Measurements from ENCODE around the gene MAPK8IP1. TPM values are rescaled to one million over a fixed set of nuclear protein-coding genes. Genes with fewer than 3 reads are reported as not detected.

The MAPK8IP1 gene
- total RNA-seq, 1 donor from 2014 or later, result 18.8 TPM

DNA sequence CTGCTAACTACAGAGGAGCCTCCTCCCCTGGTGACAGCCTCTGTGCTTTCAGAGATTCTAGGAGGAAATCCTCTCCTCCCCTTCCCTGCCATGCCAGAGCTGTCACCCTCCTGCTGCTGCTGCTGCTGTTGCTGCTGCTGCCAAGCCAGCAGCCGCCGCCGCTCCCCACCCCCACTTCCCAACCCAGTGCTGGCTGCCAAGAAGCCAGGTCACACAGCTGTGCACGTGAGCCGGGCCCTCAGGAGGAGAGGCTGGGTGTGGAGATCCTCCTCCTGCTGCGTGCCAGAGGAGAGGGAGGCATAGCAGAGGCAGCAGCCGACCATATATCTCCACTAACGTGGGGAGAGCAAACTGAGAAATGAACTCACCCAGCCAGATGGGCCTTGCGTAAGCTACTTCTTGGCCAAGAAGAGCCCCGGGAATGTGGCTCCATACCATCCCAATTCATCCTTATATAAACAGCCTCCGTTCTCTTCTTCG is 25.8 kb upstream of the MAPK8IP1 start:
- no peaks in the 10 kb centered on the region for H3K27me3 ChIP-seq (ENCODE audit: control insufficient read depth in 3 of 3, insufficient read depth in 3 of 3, low read length in 3 of 3)
- H3K4me3 ChIP-seq (ENCODE audit: low read length in 3 of 3), result peak overlapping the region in 2 of 3 donors; percentile 56 to 62
- peaks cover 47 to 63% (median 50%) of the 10 kb centered on the region in 3 donors for H3K36me3 ChIP-seq (ENCODE audit: control insufficient read depth in 3 of 3, insufficient read depth in 3 of 3, low read length in 3 of 3)
- H3K27ac ChIP-seq (ENCODE audit: low read depth, low read length), result peak overlapping the region; percentile 84
- H3K9ac ChIP-seq (ENCODE audit: low read depth in 1 of 3, low read length in 3 of 3), result peak overlapping the region in 2 of 3 donors; percentile 60 to 77
- no peaks in the 10 kb centered on the region for H3K9me3 ChIP-seq (ENCODE audit: control insufficient read depth in 3 of 3, low read length in 3 of 3)
- H3K4me1 ChIP-seq (ENCODE audit: control insufficient read depth in 3 of 3, insufficient read depth in 3 of 3, low read length in 3 of 3), result peaks cover 60 to 72% (median 64%) of the 10 kb centered on the region in 3 donors

GRCh38 chr11:45860348-45860747 is 25.1 kb upstream of the MAPK8IP1 start:
- Histone ChIP-seq H3K9me3 (ENCODE audit: control insufficient read depth in 3 of 3, low read length in 3 of 3) (no peaks in the 10 kb centered on the region), H3K36me3 (ENCODE audit: control insufficient read depth in 3 of 3, insufficient read depth in 3 of 3, low read length in 3 of 3) (peaks cover 51 to 67% (median 52%) of the 10 kb centered on the region in 3 donors), H3K4me3 (ENCODE audit: low read length in 3 of 3) (peak overlapping the region in 1 of 3 donors; percentile 41), H3K27me3 (ENCODE audit: control insufficient read depth in 3 of 3, insufficient read depth in 3 of 3, low read length in 3 of 3) (no peaks in the 10 kb centered on the region), H3K9ac (ENCODE audit: low read depth in 1 of 3, low read length in 3 of 3) (peak overlapping the region in 2 of 3 donors; percentile 35 to 71), H3K27ac (ENCODE audit: low read depth, low read length) (peak overlapping the region; percentile 84), H3K4me1 (ENCODE audit: control insufficient read depth in 3 of 3, insufficient read depth in 3 of 3, low read length in 3 of 3) (peaks cover 53 to 66% (median 57%) of the 10 kb centered on the region in 3 donors)

- Histone ChIP-seq H3K27me3 (ENCODE audit: control insufficient read depth in 3 of 3, insufficient read depth in 3 of 3, low read length in 3 of 3) (no peaks in the 10 kb centered on the region), H3K27ac (ENCODE audit: low read depth, low read length) (peak overlapping the region; percentile 84), H3K9me3 (ENCODE audit: control insufficient read depth in 3 of 3, low read length in 3 of 3) (no peaks in the 10 kb centered on the region), H3K4me3 (ENCODE audit: low read length in 3 of 3) (peak overlapping the region in 2 of 3 donors; percentile 29 to 41), H3K4me1 (ENCODE audit: control insufficient read depth in 3 of 3, insufficient read depth in 3 of 3, low read length in 3 of 3) (peaks cover 47 to 60% (median 51%) of the 10 kb centered on the region in 3 donors), H3K9ac (ENCODE audit: low read depth in 1 of 3, low read length in 3 of 3) (peak overlapping the region; percentile 1 to 71 (median 35)), H3K36me3 (ENCODE audit: control insufficient read depth in 3 of 3, insufficient read depth in 3 of 3, low read length in 3 of 3) (peaks cover 54 to 68% (median 56%) of the 10 kb centered on the region in 3 donors)
Measured at GRCh38 chr11:45860764-45861510, 24.5 kb upstream of the MAPK8IP1 start.

- H3K36me3 ChIP-seq (ENCODE audit: control insufficient read depth in 3 of 3, insufficient read depth in 3 of 3, low read length in 3 of 3), result peaks cover 72 to 81% (median 73%) of the 10 kb centered on the region in 3 donors
- H3K9ac ChIP-seq (ENCODE audit: low read depth in 1 of 3, low read length in 3 of 3), result no peak overlapping the region
- peaks cover 19 to 30% (median 23%) of the 10 kb centered on the region in 3 donors for H3K4me1 ChIP-seq (ENCODE audit: control insufficient read depth in 3 of 3, insufficient read depth in 3 of 3, low read length in 3 of 3)
- no peaks in the 10 kb centered on the region for H3K27me3 ChIP-seq (ENCODE audit: control insufficient read depth in 3 of 3, insufficient read depth in 3 of 3, low read length in 3 of 3)
- no peak overlapping the region for H3K27ac ChIP-seq (ENCODE audit: low read depth, low read length)
- no peaks in the 10 kb centered on the region for H3K9me3 ChIP-seq (ENCODE audit: control insufficient read depth in 3 of 3, low read length in 3 of 3)
- H3K4me3 ChIP-seq (ENCODE audit: low read length in 3 of 3), result no peak overlapping the region
Measured at GRCh38 chr11:45864041-45864440, 21.4 kb upstream of the MAPK8IP1 start.

DNA sequence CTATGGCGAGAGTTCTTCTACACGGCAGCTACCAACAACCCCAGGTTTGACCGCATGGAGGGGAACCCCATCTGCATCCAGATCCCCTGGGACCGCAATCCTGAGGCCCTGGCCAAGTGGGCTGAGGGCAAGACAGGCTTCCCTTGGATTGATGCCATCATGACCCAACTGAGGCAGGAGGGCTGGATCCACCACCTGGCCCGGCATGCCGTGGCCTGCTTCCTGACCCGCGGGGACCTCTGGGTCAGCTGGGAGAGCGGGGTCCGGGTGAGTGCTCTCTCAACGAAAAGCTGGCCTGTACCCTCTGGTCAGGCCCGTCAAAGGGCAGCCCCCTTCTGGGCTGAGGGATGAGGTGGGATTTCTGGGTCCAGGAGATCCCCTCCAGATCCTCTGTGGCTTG is 15.9 kb upstream of the MAPK8IP1 start:
- H3K36me3 ChIP-seq (ENCODE audit: control insufficient read depth in 3 of 3, insufficient read depth in 3 of 3, low read length in 3 of 3), result peaks cover 83 to 90% (median 89%) of the 10 kb centered on the region in 3 donors
- H3K27ac ChIP-seq (ENCODE audit: low read depth, low read length), result no peak overlapping the region
- no peaks in the 10 kb centered on the region for H3K9me3 ChIP-seq (ENCODE audit: control insufficient read depth in 3 of 3, low read length in 3 of 3)
- no peak overlapping the region for H3K4me3 ChIP-seq (ENCODE audit: low read length in 3 of 3)
- no peaks in the 10 kb centered on the region for H3K4me1 ChIP-seq (ENCODE audit: control insufficient read depth in 3 of 3, insufficient read depth in 3 of 3, low read length in 3 of 3)
- H3K9ac ChIP-seq (ENCODE audit: low read depth in 1 of 3, low read length in 3 of 3), result peak overlapping the region in 1 of 3 donors; percentile 5
- no peaks in the 10 kb centered on the region for H3K27me3 ChIP-seq (ENCODE audit: control insufficient read depth in 3 of 3, insufficient read depth in 3 of 3, low read length in 3 of 3)

GRCh38 chr11:45870706-45871105 is 14.7 kb upstream of the MAPK8IP1 start:
- no peak overlapping the region for H3K9ac ChIP-seq (ENCODE audit: low read depth in 1 of 3, low read length in 3 of 3)
- no peaks in the 10 kb centered on the region for H3K27me3 ChIP-seq (ENCODE audit: control insufficient read depth in 3 of 3, insufficient read depth in 3 of 3, low read length in 3 of 3)
- no peaks in the 10 kb centered on the region for H3K4me1 ChIP-seq (ENCODE audit: control insufficient read depth in 3 of 3, insufficient read depth in 3 of 3, low read length in 3 of 3)
- H3K36me3 ChIP-seq (ENCODE audit: control insufficient read depth in 3 of 3, insufficient read depth in 3 of 3, low read length in 3 of 3), result peaks cover 86 to 90% (median 87%) of the 10 kb centered on the region in 3 donors
- no peak overlapping the region for H3K4me3 ChIP-seq (ENCODE audit: low read length in 3 of 3)
- H3K9me3 ChIP-seq (ENCODE audit: control insufficient read depth in 3 of 3, low read length in 3 of 3), result no peaks in the 10 kb centered on the region
- H3K27ac ChIP-seq (ENCODE audit: low read depth, low read length), result no peak overlapping the region

GRCh38 chr11:45871638-45872037 is 13.8 kb upstream of the MAPK8IP1 start:
- Histone ChIP-seq H3K4me3 (ENCODE audit: low read length in 3 of 3) (no peak overlapping the region), H3K9me3 (ENCODE audit: control insufficient read depth in 3 of 3, low read length in 3 of 3) (no peaks in the 10 kb centered on the region), H3K36me3 (ENCODE audit: control insufficient read depth in 3 of 3, insufficient read depth in 3 of 3, low read length in 3 of 3) (peaks cover 81 to 88% (median 82%) of the 10 kb centered on the region in 3 donors), H3K27me3 (ENCODE audit: control insufficient read depth in 3 of 3, insufficient read depth in 3 of 3, low read length in 3 of 3) (no peaks in the 10 kb centered on the region), H3K27ac (ENCODE audit: low read depth, low read length) (no peak overlapping the region), H3K4me1 (ENCODE audit: control insufficient read depth in 3 of 3, insufficient read depth in 3 of 3, low read length in 3 of 3) (no peaks in the 10 kb centered on the region), H3K9ac (ENCODE audit: low read depth in 1 of 3, low read length in 3 of 3) (no peak overlapping the region)

DNA sequence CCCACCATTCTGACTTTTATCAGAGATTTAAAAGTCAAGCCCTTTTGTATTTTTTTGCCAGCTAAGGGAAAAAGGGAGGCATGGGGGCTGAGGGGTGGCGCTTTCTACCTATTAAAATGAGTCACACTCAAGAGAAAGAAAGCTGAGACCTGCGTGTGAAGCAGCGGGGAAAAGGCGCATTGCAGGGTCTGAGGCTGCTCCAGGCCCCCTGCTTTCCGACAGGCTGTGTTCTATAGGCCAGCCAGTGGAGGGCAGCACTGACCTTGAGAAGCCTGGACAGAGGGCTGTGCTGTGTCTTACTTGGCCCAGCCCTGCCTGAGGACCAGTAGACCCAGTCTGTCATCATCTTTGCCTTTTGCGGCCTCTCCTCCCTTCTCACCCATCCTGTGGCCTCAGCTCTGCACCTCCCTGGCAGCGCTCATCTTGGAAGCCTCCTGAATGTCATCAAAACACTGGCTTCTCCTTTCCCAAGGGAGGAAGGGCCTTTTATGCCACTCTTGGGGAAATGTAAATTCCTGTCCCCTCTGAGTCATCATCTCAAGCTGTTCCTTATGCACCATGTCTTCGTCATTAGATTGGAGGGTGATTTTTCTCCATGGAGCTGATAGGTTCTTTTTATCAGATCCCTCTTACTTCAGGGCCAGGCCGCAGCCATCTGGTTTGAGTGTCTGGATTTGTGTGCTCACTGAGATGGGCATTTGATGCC is 12.6 kb upstream of the MAPK8IP1 start:
- H3K36me3 ChIP-seq (ENCODE audit: control insufficient read depth in 3 of 3, insufficient read depth in 3 of 3, low read length in 3 of 3), result peaks cover 81 to 89% (median 82%) of the 10 kb centered on the region in 3 donors
- H3K4me3 ChIP-seq (ENCODE audit: low read length in 3 of 3), result no peak overlapping the region

GRCh38 chr11:45876401-45876800 is 9.1 kb upstream of the MAPK8IP1 start:
- peaks cover 8 to 11% (median 10%) of the 10 kb centered on the region in 3 donors for H3K4me1 ChIP-seq (ENCODE audit: control insufficient read depth in 3 of 3, insufficient read depth in 3 of 3, low read length in 3 of 3)
- peaks cover 70 to 82% (median 74%) of the 10 kb centered on the region in 3 donors for H3K36me3 ChIP-seq (ENCODE audit: control insufficient read depth in 3 of 3, insufficient read depth in 3 of 3, low read length in 3 of 3)
- no peak overlapping the region for H3K4me3 ChIP-seq (ENCODE audit: low read length in 3 of 3)
- peak overlapping the region in 1 of 3 donors; percentile 3 for H3K9ac ChIP-seq (ENCODE audit: low read depth in 1 of 3, low read length in 3 of 3)
- no peak overlapping the region for H3K27ac ChIP-seq (ENCODE audit: low read depth, low read length)
- no peaks in the 10 kb centered on the region for H3K27me3 ChIP-seq (ENCODE audit: control insufficient read depth in 3 of 3, insufficient read depth in 3 of 3, low read length in 3 of 3)
- no peaks in the 10 kb centered on the region for H3K9me3 ChIP-seq (ENCODE audit: control insufficient read depth in 3 of 3, low read length in 3 of 3)

More for the DNA sequence above, 12.6 kb upstream of the MAPK8IP1 start:
- Histone ChIP-seq H3K4me1 (ENCODE audit: control insufficient read depth in 3 of 3, insufficient read depth in 3 of 3, low read length in 3 of 3) (no peaks in the 10 kb centered on the region), H3K9me3 (ENCODE audit: control insufficient read depth in 3 of 3, low read length in 3 of 3) (no peaks in the 10 kb centered on the region), H3K27me3 (ENCODE audit: control insufficient read depth in 3 of 3, insufficient read depth in 3 of 3, low read length in 3 of 3) (no peaks in the 10 kb centered on the region), H3K27ac (ENCODE audit: low read depth, low read length) (no peak overlapping the region), H3K9ac (ENCODE audit: low read depth in 1 of 3, low read length in 3 of 3) (no peak overlapping the region)
